Hepatocyte (in vitro differentiated cells): ENCODE results near the gene STARD13. TPM values are rescaled to one million over a fixed set of nuclear protein-coding genes. Genes with fewer than 3 reads are reported as not detected.

ENCODE experiments used
- DNase-seq: peaks from one replicate; pipeline ENCODE4 v3.0.0-alpha.2; 2016; ENCODE audit warnings: low spot score
- H2AFZ ChIP-seq: fragments of 200-600 bp; sonication (generic); 2 replicates; pipeline ENCODE4 v1.6.0; 2016; ENCODE audit warnings: antibody characterized with exemption, mild to moderate bottlenecking
- H3K27ac ChIP-seq: fragments of 200-600 bp; sonication (generic); 2 replicates; pipeline ENCODE4 v1.5.1; 2016; ENCODE audit warnings: mild to moderate bottlenecking
- H3K27me3 ChIP-seq: fragments of 200-600 bp; sonication (generic); 2 replicates; pipeline ENCODE4 v1.6.1; 2016
- H3K36me3 ChIP-seq: fragments of 200-600 bp; sonication (generic); replicated peaks from 2 replicates; pipeline ENCODE4 v1.5.1; 2016; ENCODE audit warnings: low read depth; ENCODE audit not compliant: insufficient read depth
- H3K4me1 ChIP-seq: fragments of 200-600 bp; sonication (generic); 2 replicates; pipeline ENCODE4 v1.5.1; 2016; ENCODE audit warnings: mild to moderate bottlenecking, moderate library complexity; ENCODE audit not compliant: insufficient read depth
- H3K4me2 ChIP-seq: fragments of 200-600 bp; sonication (generic); 2 replicates; pipeline ENCODE4 v1.6.0; 2016
- H3K4me3 ChIP-seq: fragments of 200-600 bp; sonication (generic); 2 replicates; pipeline ENCODE4 v1.5.1; 2016; ENCODE audit warnings: mild to moderate bottlenecking
- H3K79me2 ChIP-seq: fragments of 200-600 bp; sonication (generic); 2 replicates; pipeline ENCODE4 v1.6.0; 2017; ENCODE audit warnings: mild to moderate bottlenecking
- H3K9me2 ChIP-seq: fragments of 200-600 bp; sonication (generic); replicated peaks from 2 replicates; pipeline ENCODE4 v1.6.0; 2017; ENCODE audit warnings: mild to moderate bottlenecking; ENCODE audit not compliant: insufficient read depth
- H3K9me3 ChIP-seq: fragments of 200-600 bp; sonication (generic); 2 replicates; pipeline ENCODE4 v1.5.1; 2016; ENCODE audit warnings: low read depth, mild to moderate bottlenecking
- H4K20me1 ChIP-seq: fragments of 200-600 bp; sonication (generic); 2 replicates; pipeline ENCODE4 v1.6.0; 2016; ENCODE audit warnings: mild to moderate bottlenecking; ENCODE audit not compliant: insufficient read depth, poor library complexity, severe bottlenecking
- CTCF ChIP-seq: fragments of 200-600 bp; sonication (generic); IDR thresholded peaks from 2 replicates; pipeline ENCODE4 v1.5.1; 2016; ENCODE audit warnings: antibody characterized with exemption, mild to moderate bottlenecking; ENCODE audit not compliant: poor library complexity
- EZH2 ChIP-seq: fragments of 200-600 bp; sonication (generic); IDR thresholded peaks from 2 replicates; pipeline ENCODE4 v1.6.1; 2016; ENCODE audit warnings: antibody characterized with exemption, mild to moderate bottlenecking, borderline replicate concordance
- EZH2phosphoT487 ChIP-seq: fragments of 200-600 bp; sonication (generic); IDR thresholded peaks from one replicate; pipeline ENCODE4 v1.6.1; 2018; ENCODE audit warnings: antibody characterized with exemption, mild to moderate bottlenecking, low read depth, moderate library complexity; ENCODE audit not compliant: unreplicated experiment, severe bottlenecking
- WGBS: methylation state at CpG from one replicate; pipeline ENCODE4 v1.1.6; 2016; ENCODE audit warnings: low lambda C conversion rate; ENCODE audit errors: missing lambda C conversion rate; 5-methylcytosine and 5-hydroxymethylcytosine counted together
- polyA plus RNA-seq: library from polyadenylated mRNA; unstranded; fragments of >200 nt; fragmentation: Nextera tagmentation; extraction: Ambion mirVana; gene quantifications from 2 replicates; pipeline ENCODE4 v1.2.1, GENCODE V29; 2016
- total RNA-seq: library from RNA; depleted of rRNA; stranded (reverse); fragments of >200 nt; gene quantifications from 2 replicates; pipeline ENCODE4 v1.2.3, GENCODE V29; 2014

Gene STARD13
- total and polyA plus RNA-seq, 2 experiments from 2014 or later: 5.4 to 13.5 TPM

DNA sequence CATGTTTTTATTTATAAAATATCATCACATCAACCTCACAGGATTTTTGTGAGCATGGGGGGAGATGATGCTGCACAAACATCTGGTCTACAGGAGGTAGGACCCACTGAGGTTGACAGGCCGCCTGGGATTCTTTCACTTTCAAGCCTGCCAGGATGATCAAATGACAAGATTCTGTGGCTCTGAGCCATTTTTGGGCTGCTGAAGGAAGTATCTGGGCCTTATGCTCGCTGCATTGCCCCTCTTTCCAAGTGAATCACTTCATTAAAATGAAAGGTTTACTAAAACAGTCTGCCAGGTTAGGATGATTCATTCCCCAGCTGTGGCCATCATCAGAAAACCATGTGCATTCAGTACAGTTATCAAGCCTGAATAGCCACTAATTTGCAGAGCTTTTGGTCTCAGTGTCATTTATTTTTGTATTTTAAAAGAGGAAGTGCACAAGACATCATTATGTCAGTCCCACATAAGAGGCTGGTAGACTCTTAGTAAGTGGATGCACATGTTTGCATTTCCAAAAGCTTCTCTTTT lies 34.4 kb downstream of the STARD13 start:
- Histone ChIP-seq H3K79me2 (peaks cover 43% of the 10 kb centered on the region), H3K36me3 (no peaks in the 10 kb centered on the region)

DNA sequence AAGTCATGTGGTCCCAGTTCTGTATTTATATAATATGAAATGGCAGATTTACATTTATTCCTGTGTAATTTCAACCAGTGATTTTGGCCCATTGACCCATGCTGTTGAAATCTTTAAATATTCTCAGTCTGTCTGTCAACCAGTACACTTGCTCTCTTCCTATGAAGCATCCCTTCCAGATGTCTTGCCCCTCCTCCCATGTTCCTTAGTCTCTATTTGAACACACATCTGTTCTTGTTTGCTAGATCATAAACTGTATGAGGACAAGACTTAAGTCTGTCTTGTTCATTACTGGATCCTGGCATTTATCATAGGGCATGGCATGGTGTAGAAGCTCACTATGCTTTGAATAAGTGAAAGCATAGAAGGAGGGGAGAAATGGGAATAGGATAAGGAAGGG lies 34.9 kb downstream of the STARD13 start:
- H3K4me2 ChIP-seq: no peak overlapping the region
- DNase-seq: no peak
- H2AFZ ChIP-seq: no peak overlapping the region
- H3K4me1 ChIP-seq: peaks cover 4% of the 10 kb centered on the region
- no peaks in the 10 kb centered on the region for H3K36me3 ChIP-seq
- no peaks in the 10 kb centered on the region for H3K9me3 ChIP-seq
- H3K9me2 ChIP-seq: no peaks in the 10 kb centered on the region
- no peaks in the 10 kb centered on the region for H4K20me1 ChIP-seq
- H3K27ac ChIP-seq: peak overlapping the region; percentile 34
- no peak overlapping the region for H3K4me3 ChIP-seq
- TF ChIP-seq CTCF: no peak
- H3K27me3 ChIP-seq: no peaks in the 10 kb centered on the region
- H3K79me2 ChIP-seq: peaks cover 37% of the 10 kb centered on the region

More for the DNA sequence above, 34.4 kb downstream of the STARD13 start:
- WGBS: 52% methylated on average over 2 of the region's 2 CpGs
- Histone ChIP-seq H3K27ac (peak overlapping the region; percentile 34), H3K9me2 (no peaks in the 10 kb centered on the region), H2AFZ (no peak overlapping the region), H3K4me3 (no peak overlapping the region), H3K9me3 (no peaks in the 10 kb centered on the region), H4K20me1 (no peaks in the 10 kb centered on the region), H3K27me3 (no peaks in the 10 kb centered on the region), H3K4me1 (peaks cover 4% of the 10 kb centered on the region), H3K4me2 (no peak overlapping the region)
- DNase-seq: peak; percentile 28
- TF ChIP-seq EZH2 (no peak), CTCF (no peak), EZH2phosphoT487 (no peak)

- no peak for TF ChIP-seq EZH2phosphoT487
- TF ChIP-seq CTCF: no peak
- no peak for TF ChIP-seq EZH2
- DNase-seq: no peak
- 74% methylated on average over 3 of the region's 3 CpGs for WGBS
- Histone ChIP-seq H2AFZ (no peak overlapping the region), H3K36me3 (no peaks in the 10 kb centered on the region), H3K79me2 (peaks cover 32% of the 10 kb centered on the region), H3K4me3 (no peak overlapping the region), H3K4me2 (no peak overlapping the region), H4K20me1 (no peaks in the 10 kb centered on the region), H3K4me1 (peaks cover 4% of the 10 kb centered on the region), H3K27ac (no peak overlapping the region), H3K27me3 (no peaks in the 10 kb centered on the region), H3K9me3 (no peaks in the 10 kb centered on the region), H3K9me2 (no peaks in the 10 kb centered on the region)
Measured at GRCh38 chr13:33249894-33250293, 35.7 kb downstream of the STARD13 start.

- Histone ChIP-seq H3K4me1 (peaks cover 4% of the 10 kb centered on the region), H3K9me3 (no peaks in the 10 kb centered on the region), H3K79me2 (peaks cover 35% of the 10 kb centered on the region), H3K27me3 (no peaks in the 10 kb centered on the region), H3K9me2 (no peaks in the 10 kb centered on the region), H3K27ac (no peak overlapping the region), H2AFZ (no peak overlapping the region), H3K36me3 (no peaks in the 10 kb centered on the region), H3K4me3 (no peak overlapping the region), H3K4me2 (no peak overlapping the region), H4K20me1 (no peaks in the 10 kb centered on the region)
- TF ChIP-seq EZH2 (no peak), EZH2phosphoT487 (no peak), CTCF (no peak)
- 77% methylated on average over 6 of the region's 6 CpGs for WGBS
- no peak for DNase-seq
Measured at GRCh38 chr13:33249066-33249465, 36.5 kb downstream of the STARD13 start.
